Measurements from ENCODE around the gene LIMK1.

DNA sequence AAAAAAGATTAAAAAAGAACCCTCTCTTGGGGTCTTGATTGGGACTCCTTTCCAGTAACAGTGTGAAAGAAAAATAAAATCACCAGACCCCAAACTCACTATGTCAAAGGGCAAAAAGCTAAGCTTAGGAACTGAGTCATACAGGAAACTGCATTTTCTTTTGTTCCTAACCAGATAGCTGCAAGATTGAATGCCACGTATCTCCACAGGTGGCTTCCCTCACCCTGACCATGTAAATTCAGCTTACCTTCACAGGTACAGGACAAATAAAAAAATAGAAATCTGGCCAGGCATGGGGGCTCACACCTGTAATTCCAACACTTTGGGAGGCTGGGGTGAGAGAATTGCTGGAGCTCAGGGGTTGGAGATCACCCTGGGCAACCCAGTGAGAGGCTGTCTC lies 58.1 kb downstream of the LIMK1 start:
- TF ChIP-seq RAD21 (IDR thresholded peaks at IDR 0.05) (no peak), FOXA2 (IDR thresholded peaks at IDR 0.05) (no peak), FOXA1 (IDR thresholded peaks at IDR 0.05) (no peak), YY1 (IDR thresholded peaks at IDR 0.05) (no peak), SP1 (IDR thresholded peaks at IDR 0.05) (no peak), EGR1 (IDR thresholded peaks at IDR 0.05; ENCODE audit: low read depth in 2 of 2) (no peak), JUND (IDR thresholded peaks at IDR 0.05) (no peak), TAF1 (conservative IDR thresholded peaks at IDR 0.05) (no peak)
- TF ChIP-seq, protein P1, sequence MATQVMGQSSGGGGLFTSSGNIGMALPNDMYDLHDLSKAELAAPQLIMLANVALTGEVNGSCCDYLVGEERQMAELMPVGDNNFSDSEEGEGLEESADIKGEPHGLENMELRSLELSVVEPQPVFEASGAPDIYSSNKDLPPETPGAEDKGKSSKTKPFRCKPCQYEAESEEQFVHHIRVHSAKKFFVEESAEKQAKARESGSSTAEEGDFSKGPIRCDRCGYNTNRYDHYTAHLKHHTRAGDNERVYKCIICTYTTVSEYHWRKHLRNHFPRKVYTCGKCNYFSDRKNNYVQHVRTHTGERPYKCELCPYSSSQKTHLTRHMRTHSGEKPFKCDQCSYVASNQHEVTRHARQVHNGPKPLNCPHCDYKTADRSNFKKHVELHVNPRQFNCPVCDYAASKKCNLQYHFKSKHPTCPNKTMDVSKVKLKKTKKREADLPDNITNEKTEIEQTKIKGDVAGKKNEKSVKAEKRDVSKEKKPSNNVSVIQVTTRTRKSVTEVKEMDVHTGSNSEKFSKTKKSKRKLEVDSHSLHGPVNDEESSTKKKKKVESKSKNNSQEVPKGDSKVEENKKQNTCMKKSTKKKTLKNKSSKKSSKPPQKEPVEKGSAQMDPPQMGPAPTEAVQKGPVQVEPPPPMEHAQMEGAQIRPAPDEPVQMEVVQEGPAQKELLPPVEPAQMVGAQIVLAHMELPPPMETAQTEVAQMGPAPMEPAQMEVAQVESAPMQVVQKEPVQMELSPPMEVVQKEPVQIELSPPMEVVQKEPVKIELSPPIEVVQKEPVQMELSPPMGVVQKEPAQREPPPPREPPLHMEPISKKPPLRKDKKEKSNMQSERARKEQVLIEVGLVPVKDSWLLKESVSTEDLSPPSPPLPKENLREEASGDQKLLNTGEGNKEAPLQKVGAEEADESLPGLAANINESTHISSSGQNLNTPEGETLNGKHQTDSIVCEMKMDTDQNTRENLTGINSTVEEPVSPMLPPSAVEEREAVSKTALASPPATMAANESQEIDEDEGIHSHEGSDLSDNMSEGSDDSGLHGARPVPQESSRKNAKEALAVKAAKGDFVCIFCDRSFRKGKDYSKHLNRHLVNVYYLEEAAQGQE (IDR thresholded peaks at IDR 0.05) = no peak
- TF ChIP-seq, protein P2, sequence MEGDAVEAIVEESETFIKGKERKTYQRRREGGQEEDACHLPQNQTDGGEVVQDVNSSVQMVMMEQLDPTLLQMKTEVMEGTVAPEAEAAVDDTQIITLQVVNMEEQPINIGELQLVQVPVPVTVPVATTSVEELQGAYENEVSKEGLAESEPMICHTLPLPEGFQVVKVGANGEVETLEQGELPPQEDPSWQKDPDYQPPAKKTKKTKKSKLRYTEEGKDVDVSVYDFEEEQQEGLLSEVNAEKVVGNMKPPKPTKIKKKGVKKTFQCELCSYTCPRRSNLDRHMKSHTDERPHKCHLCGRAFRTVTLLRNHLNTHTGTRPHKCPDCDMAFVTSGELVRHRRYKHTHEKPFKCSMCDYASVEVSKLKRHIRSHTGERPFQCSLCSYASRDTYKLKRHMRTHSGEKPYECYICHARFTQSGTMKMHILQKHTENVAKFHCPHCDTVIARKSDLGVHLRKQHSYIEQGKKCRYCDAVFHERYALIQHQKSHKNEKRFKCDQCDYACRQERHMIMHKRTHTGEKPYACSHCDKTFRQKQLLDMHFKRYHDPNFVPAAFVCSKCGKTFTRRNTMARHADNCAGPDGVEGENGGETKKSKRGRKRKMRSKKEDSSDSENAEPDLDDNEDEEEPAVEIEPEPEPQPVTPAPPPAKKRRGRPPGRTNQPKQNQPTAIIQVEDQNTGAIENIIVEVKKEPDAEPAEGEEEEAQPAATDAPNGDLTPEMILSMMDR (IDR thresholded peaks at IDR 0.05; ENCODE audit: low read depth, low read length, missing input control) = no peak
- TF ChIP-seq, protein P3, sequence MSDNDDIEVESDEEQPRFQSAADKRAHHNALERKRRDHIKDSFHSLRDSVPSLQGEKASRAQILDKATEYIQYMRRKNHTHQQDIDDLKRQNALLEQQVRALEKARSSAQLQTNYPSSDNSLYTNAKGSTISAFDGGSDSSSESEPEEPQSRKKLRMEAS (IDR thresholded peaks at IDR 0.05) = no peak
- TF ChIP-seq, protein P4, sequence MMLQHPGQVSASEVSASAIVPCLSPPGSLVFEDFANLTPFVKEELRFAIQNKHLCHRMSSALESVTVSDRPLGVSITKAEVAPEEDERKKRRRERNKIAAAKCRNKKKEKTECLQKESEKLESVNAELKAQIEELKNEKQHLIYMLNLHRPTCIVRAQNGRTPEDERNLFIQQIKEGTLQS (IDR thresholded peaks at IDR 0.05) = no peak

Data from liver (tissue), 3 donors.